ENCODE results near the gene AHRR.

DNA sequence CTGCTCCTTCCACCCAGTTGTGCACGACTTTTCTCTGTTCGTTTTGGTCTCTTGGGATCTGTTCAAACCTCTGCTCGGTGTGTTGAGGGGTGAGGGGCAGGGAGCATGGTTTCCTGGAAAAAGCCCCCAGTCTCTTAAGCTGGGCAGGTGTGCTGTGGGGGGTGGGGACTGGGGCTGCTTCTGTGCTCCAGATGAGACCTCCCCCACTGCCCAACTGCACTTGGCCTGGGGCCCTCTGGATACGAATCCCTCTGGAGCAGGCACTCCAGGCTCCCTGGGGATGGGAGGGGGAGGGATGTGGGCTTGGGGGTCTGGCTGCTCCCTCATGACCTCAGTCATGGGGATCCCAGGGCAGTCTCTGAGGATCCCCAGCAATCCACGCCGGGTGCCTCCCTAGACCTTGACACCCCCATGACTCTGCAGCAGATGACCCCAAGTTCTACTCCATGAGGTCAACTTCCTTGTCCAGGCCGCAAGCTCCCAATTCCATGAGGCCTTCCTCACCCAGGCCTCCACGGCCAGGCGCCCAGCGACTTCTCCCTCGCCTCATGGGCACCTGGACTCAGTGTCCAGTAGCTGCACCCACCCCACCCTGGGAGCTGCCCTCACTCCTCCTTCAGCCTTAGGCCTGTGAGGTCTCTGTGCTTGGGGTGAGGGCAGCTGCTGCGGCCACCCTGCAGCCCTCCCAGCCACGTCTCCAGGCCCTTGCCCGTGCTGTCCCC, 5.9 kb upstream of the AHRR start:
- TF ChIP-seq CTCF (conservative IDR thresholded peaks at IDR 0.05; ENCODE audit: low read depth, low read length) (no peak), POLR2A (IDR thresholded peaks at IDR 0.05; ENCODE audit: low read depth, low read length) (no peak), CHD1 (IDR thresholded peaks at IDR 0.05; ENCODE audit: low read depth, low read length) (no peak), NFE2L2 (IDR thresholded peaks at IDR 0.05; ENCODE audit: low read depth, low read length) (no peak), MXI1 (IDR thresholded peaks at IDR 0.05; ENCODE audit: borderline replicate concordance, low read depth, low read length) (no peak), MAFK (IDR thresholded peaks at IDR 0.05; ENCODE audit: low read depth, low read length) (no peak), FOS (IDR thresholded peaks at IDR 0.05; ENCODE audit: low read depth, low read length) (no peak), BHLHE40 (IDR thresholded peaks at IDR 0.05; ENCODE audit: low read depth, low read length) (no peak), RCOR1 (IDR thresholded peaks at IDR 0.05; ENCODE audit: insufficient replicate concordance, low read length) (no peak)
- TF ChIP-seq, protein P1, sequence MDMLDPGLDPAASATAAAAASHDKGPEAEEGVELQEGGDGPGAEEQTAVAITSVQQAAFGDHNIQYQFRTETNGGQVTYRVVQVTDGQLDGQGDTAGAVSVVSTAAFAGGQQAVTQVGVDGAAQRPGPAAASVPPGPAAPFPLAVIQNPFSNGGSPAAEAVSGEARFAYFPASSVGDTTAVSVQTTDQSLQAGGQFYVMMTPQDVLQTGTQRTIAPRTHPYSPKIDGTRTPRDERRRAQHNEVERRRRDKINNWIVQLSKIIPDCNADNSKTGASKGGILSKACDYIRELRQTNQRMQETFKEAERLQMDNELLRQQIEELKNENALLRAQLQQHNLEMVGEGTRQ (IDR thresholded peaks at IDR 0.05; ENCODE audit: low read depth, low read length) = no peak
